Measurements from ENCODE around the gene CIAO2B.

- TF ChIP-seq CTCF (IDR thresholded peaks at IDR 0.05; ENCODE audit: borderline replicate concordance, extremely low read depth, low read length, poor library complexity, severe bottlenecking) (peak; percentile 5), EZH2 (IDR thresholded peaks at IDR 0.05; ENCODE audit: borderline replicate concordance, low read depth, low read length, severe bottlenecking) (no peak)
Observed at GRCh38 chr16:66934138-66934838, at the start of gene CIAO2B.

Measured in DND-41 (cell line).